Astrocyte of the spinal cord (primary cell): ENCODE results near the gene FCN2.

ENCODE experiments used
- DNase-seq: peaks from one replicate; pipeline ENCODE4 v3.0.0; 2011; ENCODE audit warnings: low read depth, low spot score
- H3K4me3 ChIP-seq: 2 replicates; pipeline ENCODE4 v1.5.1; 2011; ENCODE audit warnings: low read depth, mild to moderate bottlenecking, low read length, moderate library complexity
- CTCF ChIP-seq: IDR thresholded peaks from 2 replicates; pipeline ENCODE4 v1.5.1; 2012; ENCODE audit warnings: low read depth, mild to moderate bottlenecking, low read length, inconsistent platforms
- in situ Hi-C: cut with HindIII; loops from 2 replicates; pipeline ENCODE4 v1.10.0; 2017; ENCODE audit warnings: low sequenced_read_pairs

FCN2 gene

DNA sequence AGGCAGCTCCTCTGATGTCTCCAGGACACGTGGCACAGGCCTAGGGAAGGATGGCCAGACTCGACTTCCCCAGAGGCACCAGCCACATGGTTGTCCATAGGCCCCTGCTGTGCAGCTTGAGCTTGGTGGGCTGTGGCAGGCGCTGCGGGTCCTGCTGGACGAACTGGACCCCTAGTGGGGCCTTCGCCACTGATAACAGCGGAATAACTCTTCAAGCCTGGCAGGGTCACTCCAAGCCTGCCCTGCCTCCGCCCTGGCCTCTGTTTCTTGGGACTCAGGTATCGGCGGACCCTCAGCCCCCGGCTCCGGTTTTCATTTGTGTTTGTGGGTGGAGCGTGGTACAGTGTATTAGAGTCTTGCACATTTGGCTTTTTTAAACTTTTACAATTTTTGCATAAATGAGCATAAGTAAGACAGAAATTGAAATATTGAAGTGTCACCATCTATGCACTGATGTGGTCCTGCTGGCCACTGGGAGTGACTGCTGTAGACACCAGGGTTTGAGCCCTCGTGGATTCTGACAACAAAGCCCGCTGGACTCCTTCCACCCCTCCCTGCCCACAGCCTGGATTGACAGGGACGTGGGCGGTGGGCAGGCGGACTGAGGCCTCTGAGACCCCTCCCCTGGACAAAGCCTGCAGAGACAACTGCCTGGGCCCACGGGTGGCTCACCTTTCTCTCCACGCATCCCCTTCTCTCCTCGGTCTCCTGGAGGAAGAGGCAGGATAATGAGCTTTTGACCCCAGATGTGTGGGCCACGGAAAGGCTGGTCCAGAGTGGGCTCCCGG, 33.3 kb downstream of the FCN2 start:
- in situ Hi-C loops: no loop called here
- TF ChIP-seq CTCF: no peak
- no peak for DNase-seq
- no peak overlapping the region for H3K4me3 ChIP-seq

- in situ Hi-C loops: no loop called here
- no peak for TF ChIP-seq CTCF
- DNase-seq: no peak
- H3K4me3 ChIP-seq: no peak overlapping the region
These were observed 33.9 kb downstream of the FCN2 start for GRCh38 chr9:134914501-134914834.

GRCh38 chr9:134915046-134915985, 34.7 kb downstream of the FCN2 start:
- DNase-seq: no peak
- no peak overlapping the region for H3K4me3 ChIP-seq
- in situ Hi-C loops: no loop called here
- no peak for TF ChIP-seq CTCF

GRCh38 chr9:134916161-134916665, 35.6 kb downstream of the FCN2 start:
- no peak for DNase-seq
- no peak overlapping the region for H3K4me3 ChIP-seq
- in situ Hi-C loops: no loop called here
- no peak for TF ChIP-seq CTCF

DNA sequence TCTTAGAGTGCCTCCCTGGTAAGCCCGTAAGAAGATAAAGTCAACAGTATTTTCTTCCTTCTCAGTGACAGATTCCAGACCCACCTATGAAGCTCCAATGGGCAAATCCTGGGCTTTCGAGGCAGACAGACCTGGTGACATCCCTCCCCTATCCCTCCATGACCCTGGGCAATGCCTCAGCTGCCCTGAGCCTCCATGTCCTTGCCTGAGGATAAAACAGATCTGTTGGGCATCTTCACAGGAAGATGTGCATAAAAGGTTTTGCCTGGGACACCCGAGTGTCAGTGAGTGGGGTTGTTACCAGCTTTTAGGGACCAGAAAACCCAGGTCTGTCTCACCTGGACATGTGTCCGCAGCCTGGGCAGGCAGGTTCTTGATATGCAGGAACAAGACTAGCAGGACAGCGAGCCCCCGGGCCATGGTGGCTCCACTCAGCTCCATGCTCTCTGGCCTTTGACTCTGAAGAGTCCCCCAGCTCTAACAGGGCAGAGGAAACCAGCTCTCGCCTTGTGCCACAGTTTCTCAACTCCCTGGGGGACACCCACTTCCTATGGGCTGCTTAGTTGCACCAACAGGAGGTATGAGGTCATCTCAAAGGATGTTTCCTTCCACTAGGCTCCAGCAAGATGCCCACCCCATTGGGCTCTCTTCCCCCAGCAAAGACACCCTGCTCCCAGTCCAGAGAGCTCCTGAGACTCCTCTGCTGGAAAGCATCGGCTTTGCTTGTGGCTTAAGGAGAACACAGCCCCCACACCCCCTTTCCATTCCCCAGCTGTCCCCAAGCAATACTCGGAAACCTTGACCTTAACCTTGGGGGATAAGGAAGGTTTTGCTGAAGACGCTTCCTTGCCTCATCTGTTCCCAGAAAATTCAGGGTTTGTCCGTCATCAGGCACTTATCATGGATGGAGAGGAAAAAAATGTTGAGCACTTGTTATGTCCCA, 37.1 kb downstream of the FCN2 start, which contains the start of gene FCN1:
Gene FCN1, minus strand, starts transcription at position 482 of the 943 bp plus-strand sequence. Its CDS starts 41 bp downstream, at position 441.
- in situ Hi-C loops: no loop called here
- no peak for TF ChIP-seq CTCF
- no peak within 1 kb of the TSS for H3K4me3 ChIP-seq
- DNase-seq: no peak

- no peak for DNase-seq
- no peak for TF ChIP-seq CTCF
- in situ Hi-C loops: no loop called here
- no peak overlapping the region for H3K4me3 ChIP-seq
These were observed 38.0 kb downstream of the FCN2 start for GRCh38 chr9:134918646-134919045.
